ENCODE data around the gene PRR29. TPM values are rescaled to one million over a fixed set of nuclear protein-coding genes. Genes with fewer than 3 reads are reported as not detected.

Gene PRR29
- total RNA-seq: not detected in 2 replicates

DNA sequence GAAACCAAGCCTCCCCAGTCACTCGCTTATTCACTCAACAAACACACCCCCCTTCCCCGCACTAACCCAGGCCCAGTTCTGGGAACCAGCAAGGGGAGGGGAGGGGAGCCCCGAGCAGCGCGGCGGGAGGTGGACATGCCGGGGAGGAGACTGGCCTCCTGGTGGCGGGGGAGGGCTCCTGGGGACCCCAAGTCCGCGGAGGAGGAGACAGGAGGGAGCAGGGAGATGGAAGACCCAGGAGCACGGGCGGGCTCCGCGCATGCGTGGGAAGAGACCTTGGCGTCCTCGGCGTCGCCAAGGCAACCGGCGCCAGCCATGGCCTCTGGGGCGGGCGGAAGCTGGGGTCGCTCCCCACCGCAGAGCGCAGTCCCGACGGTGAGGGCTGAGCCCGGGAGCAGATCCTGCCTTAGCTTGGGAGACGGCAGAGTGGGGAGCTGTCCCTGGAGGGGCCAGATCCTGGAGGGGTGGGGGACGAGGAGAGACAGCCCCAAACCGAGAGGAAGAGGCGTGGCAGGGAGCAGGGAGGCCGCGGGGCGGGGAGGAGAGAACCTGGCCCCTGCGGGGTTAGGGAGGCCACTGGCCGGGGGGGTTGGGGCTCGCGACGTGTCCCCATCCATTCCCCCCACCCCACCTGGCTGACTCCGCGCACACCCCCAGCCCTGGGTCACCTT lies at the start of gene PRR29:
TSS of gene PRR29 (plus strand) at position 302 of the 671 bp plus-strand sequence. CDS start at position 316, 14 bp downstream.

DNA sequence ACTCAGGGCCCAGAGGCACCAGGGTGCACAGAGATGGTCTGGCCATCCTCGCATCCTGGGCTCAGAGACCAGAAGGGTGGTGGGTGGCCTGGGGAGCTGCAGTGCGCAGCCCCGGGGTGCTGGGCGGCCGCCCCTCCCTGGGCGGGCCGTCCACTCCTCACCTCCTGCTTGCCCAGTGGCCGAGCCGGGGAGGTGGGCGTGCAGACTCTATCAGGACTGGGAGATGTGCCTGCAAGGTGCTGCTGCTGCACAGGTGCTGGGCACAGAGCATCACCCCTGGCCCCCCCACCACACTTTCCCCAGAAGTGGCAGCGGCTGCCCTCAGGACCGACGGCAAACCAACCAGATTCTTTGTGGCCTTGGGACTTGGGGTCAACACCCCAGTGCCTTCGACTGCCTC lies 25.4 kb upstream of the PRR29 start, which contains the start of gene SCN4A:
TSS of gene SCN4A (minus strand) at position 123 of the 400 bp plus-strand sequence. CDS start at position 46, 77 bp downstream.

DNA sequence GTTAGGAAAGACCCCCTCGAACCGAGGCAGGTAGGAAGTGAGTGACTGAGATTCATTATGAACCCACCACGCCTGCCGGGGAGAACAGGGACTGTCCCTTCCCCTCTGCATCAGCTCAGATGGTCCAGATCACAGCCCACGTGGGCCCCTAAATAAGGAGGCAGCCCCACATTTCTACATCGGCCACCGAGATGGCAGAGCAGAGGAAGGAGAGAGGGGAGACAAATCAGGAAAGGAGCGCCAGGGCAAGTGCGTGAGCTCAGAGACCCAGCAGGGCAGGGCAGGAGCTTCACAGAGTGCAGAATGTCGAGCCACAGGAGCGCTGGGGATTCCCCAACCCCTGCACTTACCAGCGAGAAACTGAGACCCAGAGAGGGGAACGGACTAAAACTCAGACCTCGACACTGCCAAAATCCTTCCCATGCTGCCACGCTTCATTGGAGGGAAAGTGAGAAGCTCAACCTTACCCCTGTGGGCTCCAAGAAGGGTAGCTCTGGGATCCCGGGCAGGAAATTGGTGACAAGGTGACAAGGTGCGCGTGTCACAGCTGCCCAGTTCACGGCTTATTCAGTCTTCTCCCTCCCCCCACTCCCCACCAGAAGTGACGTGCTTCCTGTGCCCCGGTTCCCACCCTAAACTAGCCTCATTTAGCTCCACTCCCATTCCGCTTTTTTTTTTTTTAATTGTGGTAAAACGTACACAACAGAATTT lies 22.1 kb downstream of the PRR29 start, which contains the start of gene ICAM2:
TSS of gene ICAM2 (minus strand) at position 578 of the 711 bp plus-strand sequence. CDS start 13,942 bp downstream, outside the sequence.

Other genes with a start within 250 kb of the PRR29 start
- gene CCDC47, start 224.8 kb upstream of the PRR29 start, total RNA-seq: 142 and 214 TPM in 2 replicates
- gene DDX42, start 224.2 kb upstream of the PRR29 start, total RNA-seq: 70.4 and 116 TPM in 2 replicates
- gene PSMC5, start 170.9 kb upstream of the PRR29 start, total RNA-seq: 54.7 and 64.1 TPM in 2 replicates
- 46.3 and 111 TPM in 2 replicates for gene FTSJ3, start 170.7 kb upstream of the PRR29 start, total RNA-seq
- gene SMARCD2, start 155.7 kb upstream of the PRR29 start, total RNA-seq: 76.6 and 105 TPM in 2 replicates
- gene CSH2, start 124.7 kb upstream of the PRR29 start, total RNA-seq: not detected in 2 replicates
- not detected in 2 replicates for gene GH2, start 116.4 kb upstream of the PRR29 start, total RNA-seq
- not detected in 2 replicates for gene CSH1, start 101.8 kb upstream of the PRR29 start, total RNA-seq
- not detected in 2 replicates for gene CSHL1, start 87.1 kb upstream of the PRR29 start, total RNA-seq
- not detected in 2 replicates for gene GH1, start 79.5 kb upstream of the PRR29 start, total RNA-seq
- not detected in 2 replicates for gene CD79B, start 66.0 kb upstream of the PRR29 start, total RNA-seq
- 0.07 and 0.68 TPM in 2 replicates for gene SCN4A, start 25.4 kb upstream of the PRR29 start, total RNA-seq
- under 0.01 and 0.64 TPM in 2 replicates for gene ICAM2, start 22.3 kb downstream of the PRR29 start, total RNA-seq
- 46.1 and 53.1 TPM in 2 replicates for gene ERN1, start 131.8 kb downstream of the PRR29 start, total RNA-seq

Measured in nasal cavity respiratory epithelium epithelial cell of viscerocranial mucosa (primary cell).